ENCODE data around the gene USH2A. TPM values are rescaled to one million over a fixed set of nuclear protein-coding genes. Genes with fewer than 3 reads are reported as not detected.

USH2A gene
- total RNA-seq, 4 donors from 2014 or later = 0.08 to 0.18 TPM; not detected in 2

DNA sequence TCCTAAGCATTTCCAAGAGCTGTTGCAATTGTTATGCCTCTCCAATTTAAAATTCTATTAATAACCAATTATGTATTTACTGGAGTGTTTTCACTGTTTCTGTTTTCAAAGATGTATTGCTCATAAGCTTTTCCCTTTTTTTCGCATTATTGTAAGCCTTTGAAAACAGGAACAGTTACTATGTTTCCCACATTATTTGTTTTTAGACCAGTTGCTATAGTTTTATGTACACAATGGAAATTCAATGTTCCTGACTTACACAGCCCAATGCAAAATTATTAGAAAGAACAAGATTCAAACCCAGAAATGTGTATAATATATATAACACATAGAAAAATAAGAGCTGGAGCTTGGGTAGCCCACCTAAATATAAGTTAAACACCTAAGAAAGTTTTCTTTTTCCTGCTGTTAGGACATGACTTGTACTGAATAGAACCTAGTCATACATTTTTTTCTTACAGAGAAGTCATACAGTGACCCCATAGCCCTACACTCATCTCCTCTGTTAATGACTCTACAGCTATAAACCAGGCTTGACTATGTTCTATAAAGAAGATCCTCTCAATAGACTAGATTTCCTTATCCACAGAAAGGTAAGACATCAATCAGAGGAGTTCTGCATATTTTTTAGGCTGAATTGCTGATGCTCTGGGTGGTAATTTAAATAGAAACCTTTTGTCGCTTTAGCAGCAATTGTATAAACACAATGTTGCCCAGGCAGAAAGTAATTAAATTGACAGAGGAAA, 299.6 kb downstream of the USH2A start:
- Histone ChIP-seq H3K27me3 (no peaks in the 10 kb centered on the region), H3K27ac (no peak overlapping the region), H3K4me3 (no peak overlapping the region), H3K9me3 (no peaks in the 10 kb centered on the region), H3K4me1 (no peaks in the 10 kb centered on the region), H3K36me3 (no peaks in the 10 kb centered on the region)
- TF ChIP-seq EP300 (IDR thresholded peaks at IDR 0.05) (no peak), POLR2A (IDR thresholded peaks at IDR 0.05) (no peak), POLR2AphosphoS5 (IDR thresholded peaks at IDR 0.05) (no peak)
- TF ChIP-seq, protein P1, sequence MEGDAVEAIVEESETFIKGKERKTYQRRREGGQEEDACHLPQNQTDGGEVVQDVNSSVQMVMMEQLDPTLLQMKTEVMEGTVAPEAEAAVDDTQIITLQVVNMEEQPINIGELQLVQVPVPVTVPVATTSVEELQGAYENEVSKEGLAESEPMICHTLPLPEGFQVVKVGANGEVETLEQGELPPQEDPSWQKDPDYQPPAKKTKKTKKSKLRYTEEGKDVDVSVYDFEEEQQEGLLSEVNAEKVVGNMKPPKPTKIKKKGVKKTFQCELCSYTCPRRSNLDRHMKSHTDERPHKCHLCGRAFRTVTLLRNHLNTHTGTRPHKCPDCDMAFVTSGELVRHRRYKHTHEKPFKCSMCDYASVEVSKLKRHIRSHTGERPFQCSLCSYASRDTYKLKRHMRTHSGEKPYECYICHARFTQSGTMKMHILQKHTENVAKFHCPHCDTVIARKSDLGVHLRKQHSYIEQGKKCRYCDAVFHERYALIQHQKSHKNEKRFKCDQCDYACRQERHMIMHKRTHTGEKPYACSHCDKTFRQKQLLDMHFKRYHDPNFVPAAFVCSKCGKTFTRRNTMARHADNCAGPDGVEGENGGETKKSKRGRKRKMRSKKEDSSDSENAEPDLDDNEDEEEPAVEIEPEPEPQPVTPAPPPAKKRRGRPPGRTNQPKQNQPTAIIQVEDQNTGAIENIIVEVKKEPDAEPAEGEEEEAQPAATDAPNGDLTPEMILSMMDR (IDR thresholded peaks at IDR 0.05) = no peak
- WGBS = 2% methylated on average over 2 of the region's 2 CpGs
- no peak for DNase-seq (ENCODE audit: low spot score in 2 of 2)

DNA sequence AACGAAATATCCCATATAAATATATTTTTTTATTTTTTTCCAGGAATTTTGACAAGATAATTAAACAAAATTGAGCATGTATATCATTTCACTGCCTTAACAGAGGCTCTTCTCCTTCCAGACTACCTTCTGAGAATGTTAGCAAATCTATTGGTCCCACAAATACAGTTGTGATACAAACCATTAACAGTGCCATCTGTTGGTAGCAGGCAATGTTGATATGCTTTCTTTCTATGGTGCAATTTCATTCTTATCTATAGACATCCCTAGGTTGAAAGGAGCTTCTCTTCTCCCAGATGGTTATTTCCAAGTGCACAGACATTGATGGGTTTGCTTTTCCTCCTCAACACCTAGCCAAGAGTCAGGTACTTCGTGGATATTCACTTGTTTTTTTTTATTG, 303.6 kb downstream of the USH2A start:
- WGBS = 58% methylated on average over 2 of the region's 2 CpGs
- Histone ChIP-seq H3K4me1 (no peaks in the 10 kb centered on the region), H3K36me3 (no peaks in the 10 kb centered on the region), H3K27me3 (no peaks in the 10 kb centered on the region), H3K4me3 (no peak overlapping the region), H3K27ac (no peak overlapping the region), H3K9me3 (no peaks in the 10 kb centered on the region)
- DNase-seq (ENCODE audit: low spot score in 2 of 2) = no peak
- TF ChIP-seq EP300 (IDR thresholded peaks at IDR 0.05) = no peak
- TF ChIP-seq, protein P1 (IDR thresholded peaks at IDR 0.05) = no peak
- TF ChIP-seq POLR2A (IDR thresholded peaks at IDR 0.05) = no peak
- no peak for TF ChIP-seq POLR2AphosphoS5 (IDR thresholded peaks at IDR 0.05)

DNA sequence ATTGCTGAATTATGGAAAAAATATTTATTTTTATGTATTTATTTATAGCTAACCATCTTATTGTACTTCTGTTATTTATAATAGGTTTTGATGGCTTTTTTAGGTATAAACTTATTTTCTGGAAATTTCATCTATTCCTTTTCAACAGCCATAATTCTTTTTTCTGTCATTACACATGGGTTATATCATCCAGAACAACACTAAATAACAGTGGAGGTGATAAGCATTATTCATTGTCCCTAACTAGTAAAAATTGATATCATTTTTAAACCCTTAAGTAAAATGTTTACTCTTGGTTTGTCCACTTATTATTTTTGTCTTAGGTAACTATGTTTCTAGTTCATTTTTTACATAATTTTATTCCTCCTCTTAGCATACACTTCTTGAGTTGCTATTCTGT, 309.1 kb downstream of the USH2A start:
- H3K9me3 ChIP-seq = no peaks in the 10 kb centered on the region
- TF ChIP-seq EP300 (IDR thresholded peaks at IDR 0.05) = no peak
- TF ChIP-seq, protein P1 (IDR thresholded peaks at IDR 0.05) = no peak
- TF ChIP-seq POLR2A (IDR thresholded peaks at IDR 0.05) = no peak
- no peak for TF ChIP-seq POLR2AphosphoS5 (IDR thresholded peaks at IDR 0.05)
- H3K36me3 ChIP-seq = no peaks in the 10 kb centered on the region
- H3K4me3 ChIP-seq = no peak overlapping the region
- H3K27me3 ChIP-seq = no peaks in the 10 kb centered on the region
- H3K4me1 ChIP-seq = no peaks in the 10 kb centered on the region
- DNase-seq (ENCODE audit: low spot score in 2 of 2) = no peak
- H3K27ac ChIP-seq = no peak overlapping the region

DNA sequence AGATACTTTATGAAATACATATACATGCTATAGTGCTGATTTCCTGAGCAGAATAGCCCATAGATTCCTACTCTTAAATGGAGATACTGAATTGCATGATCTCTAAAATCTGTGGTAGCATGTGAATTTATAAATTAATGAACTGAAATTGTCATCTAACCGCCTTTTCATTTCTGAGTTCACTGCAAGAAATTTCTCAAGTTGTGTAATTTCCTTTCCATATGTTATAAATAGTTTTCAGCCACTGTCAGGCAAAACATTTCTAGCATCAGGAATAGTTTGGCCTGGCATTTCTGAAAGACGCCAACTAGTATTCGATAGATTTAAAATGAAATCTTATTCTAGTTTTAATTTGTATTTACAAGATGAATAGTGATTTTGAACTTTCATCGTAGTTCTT, 310.1 kb downstream of the USH2A start:
- Histone ChIP-seq H3K27me3 (no peaks in the 10 kb centered on the region), H3K4me3 (no peak overlapping the region), H3K36me3 (no peaks in the 10 kb centered on the region), H3K27ac (no peak overlapping the region), H3K4me1 (no peaks in the 10 kb centered on the region), H3K9me3 (no peaks in the 10 kb centered on the region)
- no peak for DNase-seq (ENCODE audit: low spot score in 2 of 2)
- WGBS = 63% methylated on average over 4 of the region's 4 CpGs
- TF ChIP-seq POLR2AphosphoS5 (IDR thresholded peaks at IDR 0.05) (no peak), EP300 (IDR thresholded peaks at IDR 0.05) (no peak), POLR2A (IDR thresholded peaks at IDR 0.05) (no peak)
- TF ChIP-seq, protein P1 (IDR thresholded peaks at IDR 0.05) = no peak

DNA sequence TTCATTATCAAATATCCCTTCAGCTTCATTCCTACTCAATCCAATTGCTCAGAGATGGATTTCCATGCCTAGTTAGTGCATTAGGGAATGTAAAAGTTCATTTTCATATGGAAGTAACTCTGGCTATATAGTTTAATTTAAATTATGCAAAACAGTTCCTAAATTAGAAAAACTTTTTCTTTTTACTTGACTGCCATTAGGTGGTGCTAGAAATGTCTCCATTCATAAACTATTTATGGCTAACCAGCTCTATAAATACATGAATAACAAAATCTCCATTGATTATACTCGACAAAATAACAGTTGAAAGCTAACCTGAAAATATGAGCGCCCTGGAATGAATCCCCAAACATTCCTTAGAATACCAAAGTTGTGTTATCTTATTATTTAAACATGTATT, 311.4 kb downstream of the USH2A start:
- WGBS = 61% methylated on average over 2 of the region's 2 CpGs

More for the DNA sequence above, 311.4 kb downstream of the USH2A start:
- no peak for DNase-seq (ENCODE audit: low spot score in 2 of 2)
- H3K27ac ChIP-seq = no peak overlapping the region
- TF ChIP-seq, protein P1 (IDR thresholded peaks at IDR 0.05) = no peak
- no peak for TF ChIP-seq POLR2A (IDR thresholded peaks at IDR 0.05)
- TF ChIP-seq EP300 (IDR thresholded peaks at IDR 0.05) = no peak
- TF ChIP-seq POLR2AphosphoS5 (IDR thresholded peaks at IDR 0.05) = no peak
- H3K4me3 ChIP-seq = no peak overlapping the region
- H3K36me3 ChIP-seq = no peaks in the 10 kb centered on the region
- no peaks in the 10 kb centered on the region for H3K9me3 ChIP-seq
- no peaks in the 10 kb centered on the region for H3K4me1 ChIP-seq
- H3K27me3 ChIP-seq = no peaks in the 10 kb centered on the region
